H9 (cell line): ENCODE measurements around the gene ACVR1. TPM values are rescaled to one million over a fixed set of nuclear protein-coding genes. Genes with fewer than 3 reads are reported as not detected.

Experiments
- DNase-seq: peaks from one replicate; pipeline ENCODE4 v3.0.0-alpha.2; 2017
- H2AFZ ChIP-seq: one replicate; pipeline ENCODE4 v1.6.1; 2013; ENCODE audit warnings: mild to moderate bottlenecking, low read length, control low read depth, moderate library complexity
- H2AK5ac ChIP-seq: 2 replicates; pipeline ENCODE4 v1.6.1; 2013; ENCODE audit warnings: low read length, control low read depth, mixed read lengths; ENCODE audit not compliant: insufficient read length
- H2BK120ac ChIP-seq: one replicate; pipeline ENCODE4 v1.6.1; 2013; ENCODE audit warnings: low read depth, mild to moderate bottlenecking, low read length, control low read depth, inconsistent platforms; ENCODE audit not compliant: poor library complexity, severe bottlenecking
- H2BK12ac ChIP-seq: 2 replicates; pipeline ENCODE4 v1.6.1; 2013; ENCODE audit warnings: low read length, control low read depth, mixed read lengths, low read depth; ENCODE audit not compliant: insufficient read length
- H2BK15ac ChIP-seq: 2 replicates; pipeline ENCODE4 v1.6.1; 2013; ENCODE audit warnings: low read depth, low read length, control low read depth
- H2BK20ac ChIP-seq: one replicate; pipeline ENCODE4 v1.6.1; 2013; ENCODE audit warnings: low read depth, mild to moderate bottlenecking, low read length, control low read depth, inconsistent platforms; ENCODE audit not compliant: poor library complexity, severe bottlenecking
- H2BK5ac ChIP-seq: 2 replicates; pipeline ENCODE4 v1.6.1; 2013; ENCODE audit warnings: low read length, control low read depth, mixed read lengths; ENCODE audit not compliant: insufficient read length
- H3K14ac ChIP-seq: 2 replicates; pipeline ENCODE4 v1.6.1; 2013; ENCODE audit warnings: low read length, control low read depth; ENCODE audit not compliant: insufficient read depth
- H3K18ac ChIP-seq: 2 replicates; pipeline ENCODE4 v1.6.1; 2013; ENCODE audit warnings: low read depth, mild to moderate bottlenecking, mixed read lengths, low read length, control low read depth; ENCODE audit not compliant: insufficient read length
- H3K23ac ChIP-seq: 2 replicates; pipeline ENCODE4 v1.6.1; 2013; ENCODE audit warnings: low read length, control low read depth, mixed read lengths, low read depth; ENCODE audit not compliant: insufficient read length
- H3K23me2 ChIP-seq: 2 replicates; pipeline ENCODE4 v1.6.1; 2013; ENCODE audit warnings: low read depth, mild to moderate bottlenecking, mixed read lengths, low read length, control low read depth; ENCODE audit not compliant: insufficient read length, poor library complexity, severe bottlenecking
- H3K27ac ChIP-seq: 2 replicates; pipeline ENCODE4 v1.5.1; 2013; ENCODE audit warnings: low read length, control low read depth, mixed read lengths, low read depth; ENCODE audit not compliant: insufficient read length
- H3K27me3 ChIP-seq: 2 replicates; pipeline ENCODE4 v1.6.1; 2013; ENCODE audit warnings: low read length, control low read depth, inconsistent platforms; ENCODE audit not compliant: insufficient read depth
- H3K4ac ChIP-seq: 2 replicates; pipeline ENCODE4 v1.6.1; 2013; ENCODE audit warnings: low read depth, mild to moderate bottlenecking, control low read depth, inconsistent platforms, low read length, moderate library complexity
- H3K4me1 ChIP-seq: 2 replicates; pipeline ENCODE4 v1.6.1; 2013; ENCODE audit warnings: low read length, control low read depth, inconsistent platforms; ENCODE audit not compliant: insufficient read depth
- H3K4me2 ChIP-seq: 2 replicates; pipeline ENCODE4 v1.6.1; 2013; ENCODE audit warnings: low read length, control low read depth, mixed read lengths; ENCODE audit not compliant: insufficient read length, insufficient read depth
- H3K56ac ChIP-seq: 2 replicates; pipeline ENCODE4 v1.6.1; 2013; ENCODE audit warnings: low read depth, mild to moderate bottlenecking, mixed read lengths, low read length, control low read depth; ENCODE audit not compliant: insufficient read length
- H3K79me1 ChIP-seq: 2 replicates; pipeline ENCODE4 v1.6.1; 2013; ENCODE audit warnings: low read depth, mild to moderate bottlenecking, moderate library complexity, low read length, control low read depth, inconsistent platforms; ENCODE audit not compliant: insufficient read depth, poor library complexity, severe bottlenecking
- H3K79me2 ChIP-seq: 2 replicates; pipeline ENCODE4 v1.6.1; 2013; ENCODE audit warnings: low read length, control low read depth, inconsistent platforms; ENCODE audit not compliant: insufficient read depth
- H3K9ac ChIP-seq: 2 replicates; pipeline ENCODE4 v1.6.1; 2013; ENCODE audit warnings: low read length, control low read depth, mixed read lengths; ENCODE audit not compliant: insufficient read length; ENCODE audit errors: extremely low read depth
- H3K9me3 ChIP-seq: one replicate; pipeline ENCODE4 v1.6.1; 2013; ENCODE audit warnings: low read depth, low read length, inconsistent platforms; ENCODE audit not compliant: control insufficient read depth
- H3T11ph ChIP-seq: one replicate; pipeline ENCODE4 v1.6.1; 2013; ENCODE audit warnings: mild to moderate bottlenecking, low read length, control low read depth, inconsistent platforms
- H4K20me1 ChIP-seq: one replicate; pipeline ENCODE4 v1.6.1; 2013; ENCODE audit not compliant: control insufficient read depth, insufficient read length, insufficient read depth
- H4K5ac ChIP-seq: 2 replicates; pipeline ENCODE4 v1.6.1; 2013; ENCODE audit warnings: low read depth, mild to moderate bottlenecking, mixed read lengths, low read length, control low read depth; ENCODE audit not compliant: insufficient read length
- H4K8ac ChIP-seq: replicated peaks from 2 replicates; pipeline ENCODE4 v1.6.1; 2013; ENCODE audit warnings: low read length, control low read depth, mixed read lengths, low read depth; ENCODE audit not compliant: insufficient read length
- H4K91ac ChIP-seq: 2 replicates; pipeline ENCODE4 v1.6.1; 2013; ENCODE audit warnings: low read depth, mild to moderate bottlenecking, moderate library complexity, mixed read lengths, low read length, control low read depth; ENCODE audit not compliant: insufficient read length
- H3K27ac Mint-ChIP-seq, 3 experiments: 2 replicates in 2 of 3; 3 replicates in 1 of 3; pipeline ENCODE4 v1.8.0; 2020 to 2021; ENCODE audit warnings: mixed read lengths in 3 of 3, mild to moderate bottlenecking in 1 of 3, moderate library complexity in 1 of 3
- H3K27me3 Mint-ChIP-seq: 2 replicates; pipeline ENCODE4 v1.8.0; 2021; ENCODE audit warnings: low read depth, mild to moderate bottlenecking, moderate library complexity, mixed read lengths
- H3K36me3 Mint-ChIP-seq, 3 experiments: 2 replicates in 2 of 3; 3 replicates in 1 of 3; pipeline ENCODE4 v1.8.0; 2020 to 2021; ENCODE audit warnings: low read depth in 3 of 3, mixed read lengths in 3 of 3; ENCODE audit not compliant: insufficient read depth in 1 of 3
- H3K4me1 Mint-ChIP-seq, 2 experiments: 2 replicates each; pipeline ENCODE4 v1.8.0; 2020; ENCODE audit warnings: mixed read lengths in 2 of 2
- H3K4me3 Mint-ChIP-seq, 2 experiments: 2 replicates in 1 of 2; 3 replicates in 1 of 2; pipeline ENCODE4 v1.8.0; 2020 to 2021; ENCODE audit warnings: mild to moderate bottlenecking in 2 of 2, mixed read lengths in 2 of 2, moderate library complexity in 1 of 2
- H3K9me3 Mint-ChIP-seq, 2 experiments: 2 replicates in 1 of 2; 3 replicates in 1 of 2; pipeline ENCODE4 v1.8.0; 2020; ENCODE audit warnings: mild to moderate bottlenecking in 2 of 2, mixed read lengths in 2 of 2, moderate library complexity in 1 of 2
- WGBS: extraction: QIAGEN DNeasy Blood & Tissue Kit; methylation state at CpG from one replicate; pipeline ENCODE4 v1.1.7; 2013; ENCODE audit warnings: missing lambda C conversion rate, low lambda C conversion rate, mixed read lengths; ENCODE audit not compliant: insufficient read length; ENCODE audit errors: extremely low coverage; 5-methylcytosine and 5-hydroxymethylcytosine counted together
- total RNA-seq: library from RNA; stranded (reverse); gene quantifications from 2 replicates; pipeline ENCODE4 v1.2.1, GENCODE V29; 2021
- TF ChIP-seq, protein P1 (sequence below): fragments of 200-600 bp; sonication (generic); conservative IDR thresholded peaks from 3 replicates; pipeline ENCODE4 v1.8.0; 2021; ENCODE audit warnings: antibody characterized with exemption, mild to moderate bottlenecking

ACVR1 gene
- total RNA-seq, 1 experiment from 2014 or later, result 21.2 TPM

DNA sequence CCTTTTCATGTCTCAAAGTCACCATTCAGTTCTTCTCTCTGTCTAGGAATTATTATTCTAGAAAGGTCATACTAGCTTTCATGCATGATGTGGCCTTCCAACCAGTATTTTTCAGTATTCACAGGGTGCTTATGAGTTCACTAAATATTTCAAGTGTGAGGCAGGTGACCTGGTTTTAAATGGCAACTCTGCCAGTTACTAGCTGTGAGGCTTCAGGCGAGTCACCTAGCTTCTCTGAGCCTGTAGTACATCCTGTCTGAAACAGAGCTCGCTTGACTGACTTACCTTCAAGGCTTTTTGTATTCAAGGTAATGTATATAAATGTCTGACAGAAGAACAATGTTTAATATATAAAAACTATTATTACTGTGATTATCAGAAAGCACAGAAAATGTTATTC is 19.4 kb upstream of the ACVR1 start:
- H3K56ac ChIP-seq, result no peak overlapping the region
- H3K4me1 ChIP-seq, result peaks cover 3% of the 10 kb centered on the region
- H2BK5ac ChIP-seq, result no peak overlapping the region
- no peak overlapping the region for H2BK12ac ChIP-seq
- no peak overlapping the region for H3K14ac ChIP-seq
- H2BK15ac ChIP-seq, result no peak overlapping the region
- H4K8ac ChIP-seq, result no peak overlapping the region
- H3K4ac ChIP-seq, result no peak overlapping the region
- H2BK20ac ChIP-seq, result no peak overlapping the region
- no peak overlapping the region for H2AK5ac ChIP-seq
- H3K79me2 ChIP-seq, result no peaks in the 10 kb centered on the region
- H3K23me2 ChIP-seq, result no peaks in the 10 kb centered on the region
- DNase-seq, result no peak
- TF ChIP-seq, protein P1, sequence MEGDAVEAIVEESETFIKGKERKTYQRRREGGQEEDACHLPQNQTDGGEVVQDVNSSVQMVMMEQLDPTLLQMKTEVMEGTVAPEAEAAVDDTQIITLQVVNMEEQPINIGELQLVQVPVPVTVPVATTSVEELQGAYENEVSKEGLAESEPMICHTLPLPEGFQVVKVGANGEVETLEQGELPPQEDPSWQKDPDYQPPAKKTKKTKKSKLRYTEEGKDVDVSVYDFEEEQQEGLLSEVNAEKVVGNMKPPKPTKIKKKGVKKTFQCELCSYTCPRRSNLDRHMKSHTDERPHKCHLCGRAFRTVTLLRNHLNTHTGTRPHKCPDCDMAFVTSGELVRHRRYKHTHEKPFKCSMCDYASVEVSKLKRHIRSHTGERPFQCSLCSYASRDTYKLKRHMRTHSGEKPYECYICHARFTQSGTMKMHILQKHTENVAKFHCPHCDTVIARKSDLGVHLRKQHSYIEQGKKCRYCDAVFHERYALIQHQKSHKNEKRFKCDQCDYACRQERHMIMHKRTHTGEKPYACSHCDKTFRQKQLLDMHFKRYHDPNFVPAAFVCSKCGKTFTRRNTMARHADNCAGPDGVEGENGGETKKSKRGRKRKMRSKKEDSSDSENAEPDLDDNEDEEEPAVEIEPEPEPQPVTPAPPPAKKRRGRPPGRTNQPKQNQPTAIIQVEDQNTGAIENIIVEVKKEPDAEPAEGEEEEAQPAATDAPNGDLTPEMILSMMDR, result no peak
- H3K27ac ChIP-seq, result no peak overlapping the region
- no peak overlapping the region for H3K18ac ChIP-seq
- no peaks in the 10 kb centered on the region for H4K20me1 ChIP-seq
- no peak overlapping the region for H3T11ph ChIP-seq
- no CpG with 5 or more reads among the region's 2 CpGs for WGBS
- Mint-ChIP-seq H3K9me3 (no peaks in the 10 kb centered on the region), H3K4me3 (no peak overlapping the region), H3K4me1 (peaks cover 33 to 39% of the 10 kb centered on the region in 2 experiments), H3K27me3 (no peaks in the 10 kb centered on the region), H3K27ac (no peak overlapping the region), H3K36me3 (no peaks in the 10 kb centered on the region)
- H3K27me3 ChIP-seq, result no peaks in the 10 kb centered on the region
- no peaks in the 10 kb centered on the region for H3K9me3 ChIP-seq
- H3K9ac ChIP-seq, result no peak overlapping the region
- no peak overlapping the region for H2BK120ac ChIP-seq
- no peak overlapping the region for H4K5ac ChIP-seq
- H3K23ac ChIP-seq, result no peak overlapping the region
- no peaks in the 10 kb centered on the region for H3K79me1 ChIP-seq
- H4K91ac ChIP-seq, result no peak overlapping the region
- no peak overlapping the region for H2AFZ ChIP-seq
- H3K4me2 ChIP-seq, result no peak overlapping the region
